ENCODE results near the gene LRRC73. TPM values are rescaled to one million over a fixed set of nuclear protein-coding genes. Genes with fewer than 3 reads are reported as not detected.

The LRRC73 gene
- total and polyA plus RNA-seq, 9 of the 15 experiments (the other 6 are each of a cell fraction or from before 2014, with no cell fraction given): 0.07 to 0.55 (median 0.16) TPM; not detected in 3

GRCh38 chr6:43509984-43510826, at the start of gene LRRC73 (continued):
- peak; percentile 41 for TF ChIP-seq REST (IDR thresholded peaks at IDR 0.05; ENCODE audit: borderline replicate concordance)
- peak; percentile 59; the same call in 1 of the 2 replicates for TF ChIP-seq REST (CRISPR knock-in tag; IDR thresholded peaks at IDR 0.05; ENCODE audit: low read depth)
- TF ChIP-seq ZNF830 (CRISPR knock-in tag; IDR thresholded peaks at IDR 0.05): peak; percentile 91
- no peak for TF ChIP-seq ZBTB43 (CRISPR knock-in tag; IDR thresholded peaks at IDR 0.05)
- no peak for TF ChIP-seq CEBPB (tag; IDR thresholded peaks at IDR 0.05)
- peak; percentile 60 for TF ChIP-seq CCNT2 (IDR thresholded peaks at IDR 0.05; ENCODE audit: borderline replicate concordance, extremely low read depth, insufficient read length, low read depth, low read length)
- no peak for TF ChIP-seq CEBPZ (IDR thresholded peaks at IDR 0.05; ENCODE audit: borderline replicate concordance, low read depth, low read length)
- 0 out of 2 replicates have a peak, but pooled peaks have one; percentile 1 for TF ChIP-seq NFE2 (IDR thresholded peaks at IDR 0.05; ENCODE audit: low read depth)
- no peak for TF ChIP-seq ZNF124 (CRISPR knock-in tag; IDR thresholded peaks at IDR 0.05)
- TF ChIP-seq SP2 (IDR thresholded peaks at IDR 0.05; ENCODE audit: extremely low read depth, low read depth, low read length, poor library complexity, severe bottlenecking): no peak
- peak; percentile 53; the same call in 1 of the 2 replicates for TF ChIP-seq ATF7 (IDR thresholded peaks at IDR 0.05)
- TF ChIP-seq NR1H2 (CRISPR knock-in tag; IDR thresholded peaks at IDR 0.05): 0 out of 2 replicates have a peak, but pooled peaks have one; percentile 62

Data from K562 (cell line).